RWPE2 (cell line): ENCODE results near the gene MED26.

ENCODE experiments used
- ATAC-seq: fragments of 200-7000 bp; cut with Tn5 transposase; 3 replicates; pipeline ENCODE4 v1.9.1; 2021; ENCODE audit warnings: low read depth
- DNase-seq: peaks from one replicate; pipeline ENCODE4 v3.0.0-alpha.2; 2020; ENCODE audit warnings: low spot score
- H3K27ac ChIP-seq: fragments of 450-650 bp; 2 replicates; pipeline ENCODE4 v1.5.1; 2017; ENCODE audit warnings: mild to moderate bottlenecking; ENCODE audit not compliant: poor library complexity, severe bottlenecking
- H3K27me3 ChIP-seq: fragments of 250-450 bp; sonication (Bioruptor Pico); 2 replicates; pipeline ENCODE4 v1.5.1; 2021; ENCODE audit warnings: mild to moderate bottlenecking, moderate library complexity; ENCODE audit not compliant: insufficient read depth, poor library complexity, severe bottlenecking
- H3K36me3 ChIP-seq: fragments of 250-450 bp; sonication (Bioruptor Pico); 2 replicates; pipeline ENCODE4 v1.5.1; 2020; ENCODE audit warnings: low read depth, mild to moderate bottlenecking, moderate library complexity
- H3K4me1 ChIP-seq: fragments of 250-450 bp; sonication (Bioruptor Pico); 2 replicates; pipeline ENCODE4 v1.5.1; 2021; ENCODE audit warnings: mild to moderate bottlenecking, moderate library complexity; ENCODE audit not compliant: insufficient read depth, poor library complexity, severe bottlenecking
- H3K4me3 ChIP-seq: fragments of 250-450 bp; sonication (Bioruptor Pico); 2 replicates; pipeline ENCODE4 v1.5.1; 2021; ENCODE audit warnings: mild to moderate bottlenecking, moderate library complexity; ENCODE audit not compliant: severe bottlenecking
- H3K9me3 ChIP-seq: fragments of 250-450 bp; sonication (Bioruptor Pico); 2 replicates; pipeline ENCODE4 v1.5.1; 2021; ENCODE audit warnings: mild to moderate bottlenecking, moderate library complexity; ENCODE audit not compliant: severe bottlenecking
- TF ChIP-seq, protein P1 (sequence below): fragments of 450-650 bp; IDR thresholded peaks from one replicate; pipeline ENCODE4 v1.5.1; 2017; ENCODE audit warnings: mild to moderate bottlenecking, moderate library complexity; ENCODE audit not compliant: poor library complexity, severe bottlenecking

The MED26 gene

DNA sequence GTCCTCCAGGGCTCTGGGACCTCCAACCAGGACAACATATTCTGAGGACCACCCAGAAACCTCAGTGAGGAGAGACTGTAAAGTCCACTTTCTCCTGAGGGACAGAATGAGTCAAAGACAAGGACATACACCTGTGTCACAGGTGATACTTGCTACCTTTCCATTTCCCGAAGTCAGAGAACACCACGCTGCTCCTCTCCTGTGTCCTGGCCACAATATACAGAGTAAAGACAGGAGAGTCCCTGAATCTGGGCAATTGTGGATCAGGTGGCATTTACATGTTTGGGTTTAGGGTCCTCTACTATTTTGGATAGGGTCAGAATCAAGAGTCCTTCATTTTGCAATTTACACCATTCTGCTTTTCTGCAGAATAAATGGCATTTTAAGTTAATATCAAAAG is 4.9 kb downstream of the MED26 start:
- H3K36me3 ChIP-seq: peaks cover 10% of the 10 kb centered on the region
- no peak overlapping the region for H3K27ac ChIP-seq
- TF ChIP-seq, protein P1, sequence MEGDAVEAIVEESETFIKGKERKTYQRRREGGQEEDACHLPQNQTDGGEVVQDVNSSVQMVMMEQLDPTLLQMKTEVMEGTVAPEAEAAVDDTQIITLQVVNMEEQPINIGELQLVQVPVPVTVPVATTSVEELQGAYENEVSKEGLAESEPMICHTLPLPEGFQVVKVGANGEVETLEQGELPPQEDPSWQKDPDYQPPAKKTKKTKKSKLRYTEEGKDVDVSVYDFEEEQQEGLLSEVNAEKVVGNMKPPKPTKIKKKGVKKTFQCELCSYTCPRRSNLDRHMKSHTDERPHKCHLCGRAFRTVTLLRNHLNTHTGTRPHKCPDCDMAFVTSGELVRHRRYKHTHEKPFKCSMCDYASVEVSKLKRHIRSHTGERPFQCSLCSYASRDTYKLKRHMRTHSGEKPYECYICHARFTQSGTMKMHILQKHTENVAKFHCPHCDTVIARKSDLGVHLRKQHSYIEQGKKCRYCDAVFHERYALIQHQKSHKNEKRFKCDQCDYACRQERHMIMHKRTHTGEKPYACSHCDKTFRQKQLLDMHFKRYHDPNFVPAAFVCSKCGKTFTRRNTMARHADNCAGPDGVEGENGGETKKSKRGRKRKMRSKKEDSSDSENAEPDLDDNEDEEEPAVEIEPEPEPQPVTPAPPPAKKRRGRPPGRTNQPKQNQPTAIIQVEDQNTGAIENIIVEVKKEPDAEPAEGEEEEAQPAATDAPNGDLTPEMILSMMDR: no peak

DNA sequence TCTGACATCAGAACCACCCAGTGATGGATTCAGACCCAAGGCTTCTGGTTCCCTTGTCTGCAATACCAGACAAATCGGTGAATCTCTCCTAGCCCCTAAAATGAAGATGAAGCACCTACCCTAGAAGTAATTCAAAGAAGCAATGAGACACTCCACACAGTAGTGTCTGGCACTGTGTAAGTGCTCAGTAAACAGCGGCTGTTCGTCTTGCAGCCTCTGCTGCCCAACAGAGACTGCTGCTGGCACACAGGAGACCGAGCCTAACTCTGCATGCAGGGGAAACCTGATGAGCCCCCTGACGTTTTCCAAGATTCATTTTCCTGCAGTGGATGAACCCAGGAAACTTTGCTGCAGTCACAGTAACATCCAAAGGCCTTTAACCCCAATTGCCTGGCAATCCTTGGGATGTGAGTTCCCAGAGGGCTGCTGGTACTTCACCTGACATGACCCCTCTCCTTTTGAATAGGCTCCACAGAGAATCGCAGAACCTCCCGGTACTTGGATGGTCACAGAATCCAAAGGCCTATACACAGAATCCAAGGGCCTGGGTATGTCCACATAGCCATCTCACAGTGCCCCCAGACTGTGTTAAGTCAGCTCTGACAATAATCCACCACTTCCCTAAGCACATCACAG is 6.7 kb downstream of the MED26 start:
- no peaks in the 10 kb centered on the region for H3K9me3 ChIP-seq
- ATAC-seq (no peak), DNase-seq (no peak)
- no peak overlapping the region for H3K4me3 ChIP-seq
- no peaks in the 10 kb centered on the region for H3K27me3 ChIP-seq
- TF ChIP-seq, protein P1: no peak
- peaks cover 10% of the 10 kb centered on the region for H3K36me3 ChIP-seq
- no peak overlapping the region for H3K27ac ChIP-seq
- H3K4me1 ChIP-seq: no peaks in the 10 kb centered on the region

More for the DNA sequence above, 4.9 kb downstream of the MED26 start:
- Histone ChIP-seq H3K27me3 (no peaks in the 10 kb centered on the region), H3K9me3 (no peaks in the 10 kb centered on the region), H3K4me1 (no peaks in the 10 kb centered on the region), H3K4me3 (no peak overlapping the region)
- no peak for DNase-seq
- no peak for ATAC-seq

DNA sequence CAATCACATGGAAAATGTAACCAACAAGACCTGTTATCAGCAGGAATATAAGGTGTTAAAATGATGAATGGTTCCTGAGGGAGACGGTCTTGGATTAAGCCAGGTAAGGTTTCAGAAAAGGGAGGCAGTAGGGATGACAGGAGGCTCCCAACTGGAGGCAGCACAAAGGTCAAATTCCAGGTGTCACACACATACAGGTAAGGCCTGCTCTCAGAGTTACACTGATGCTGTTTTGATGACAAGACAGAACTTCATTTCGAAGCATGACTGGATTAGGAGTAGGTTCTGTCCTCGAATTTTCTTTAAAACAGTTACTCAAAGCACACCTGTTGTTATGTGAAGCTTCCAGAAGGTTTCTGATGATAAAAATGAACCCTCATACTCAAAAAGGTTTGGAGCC is 7.4 kb downstream of the MED26 start:
- H3K4me1 ChIP-seq: no peaks in the 10 kb centered on the region
- DNase-seq: no peak
- no peak overlapping the region for H3K4me3 ChIP-seq
- TF ChIP-seq, protein P1: no peak
- no peaks in the 10 kb centered on the region for H3K27me3 ChIP-seq
- H3K9me3 ChIP-seq: no peaks in the 10 kb centered on the region
- H3K27ac ChIP-seq: no peak overlapping the region
- ATAC-seq: no peak
- H3K36me3 ChIP-seq: peaks cover 10% of the 10 kb centered on the region

DNA sequence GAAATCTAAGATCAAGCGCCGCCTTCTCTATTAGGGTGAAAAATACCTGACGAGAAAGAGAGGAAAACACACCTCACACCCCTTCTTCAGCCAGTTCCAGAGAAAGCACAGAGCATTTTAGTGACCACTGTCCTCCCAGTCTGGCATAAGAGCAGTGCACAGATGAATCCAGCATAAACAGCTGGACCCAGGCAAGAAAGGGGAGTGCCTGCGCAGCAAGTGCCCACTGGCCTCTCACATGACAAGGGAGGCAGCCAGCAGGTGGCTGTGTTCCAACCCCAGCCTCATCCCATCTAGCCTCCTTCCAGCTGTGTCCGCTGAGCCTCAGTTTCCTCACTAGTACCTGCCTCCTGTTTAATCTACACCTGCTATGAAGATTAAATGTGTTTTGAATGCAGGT is 8.0 kb downstream of the MED26 start:
- Histone ChIP-seq H3K4me3 (no peak overlapping the region), H3K27ac (no peak overlapping the region), H3K9me3 (no peaks in the 10 kb centered on the region), H3K4me1 (no peaks in the 10 kb centered on the region), H3K27me3 (no peaks in the 10 kb centered on the region), H3K36me3 (peaks cover 10% of the 10 kb centered on the region)
- TF ChIP-seq, protein P1: no peak
- ATAC-seq (no peak), DNase-seq (no peak)

DNA sequence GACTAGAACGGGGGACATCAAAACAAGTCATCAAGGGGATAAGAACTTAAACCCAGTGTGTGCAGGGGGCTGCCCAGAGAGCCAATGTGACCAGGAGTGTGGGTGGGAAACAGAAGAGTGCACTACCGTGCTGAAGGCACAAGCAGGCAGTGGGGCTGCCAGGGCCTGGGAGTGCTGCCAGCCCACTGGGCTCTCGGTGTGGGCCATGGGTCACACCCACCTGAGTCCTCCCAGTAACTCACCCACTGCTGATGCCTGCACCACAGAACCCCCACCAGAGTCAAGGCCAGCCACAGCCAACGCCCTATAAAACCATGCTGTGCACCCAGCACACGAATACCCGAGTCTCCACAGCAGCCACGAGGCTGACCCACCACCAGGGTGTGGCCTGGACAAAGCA is 8.5 kb downstream of the MED26 start:
- no peak for DNase-seq

More for the DNA sequence above, 8.5 kb downstream of the MED26 start:
- Histone ChIP-seq H3K36me3 (peaks cover 7% of the 10 kb centered on the region), H3K4me3 (no peak overlapping the region), H3K4me1 (no peaks in the 10 kb centered on the region), H3K27me3 (no peaks in the 10 kb centered on the region), H3K9me3 (no peaks in the 10 kb centered on the region), H3K27ac (no peak overlapping the region)
- TF ChIP-seq, protein P1: no peak
- ATAC-seq: no peak; the same call in 2 of the 3 replicates
